Measurements from ENCODE around the gene PRPF6.

PRPF6 gene

GRCh38 chr20:63976980-63977738 lies 3.8 kb upstream of the PRPF6 start:
- no peak overlapping the region for H3K4me3 ChIP-seq (ENCODE audit: low read depth, low read length)
- TF ChIP-seq CTCF (IDR thresholded peaks at IDR 0.05; ENCODE audit: control insufficient read depth, extremely low read depth, insufficient read depth), result no peak

GRCh38 chr20:63977739-63978276 lies 3.1 kb upstream of the PRPF6 start:
- TF ChIP-seq CTCF (IDR thresholded peaks at IDR 0.05; ENCODE audit: control insufficient read depth, extremely low read depth, insufficient read depth), result no peak
- H3K4me3 ChIP-seq (ENCODE audit: low read depth, low read length), result peak overlapping the region; percentile 70
- no peak for DNase-seq (ENCODE audit: low read depth)

More at GRCh38 chr20:63976980-63977738, 3.8 kb upstream of the PRPF6 start:
- no peak for DNase-seq (ENCODE audit: low read depth)

- TF ChIP-seq CTCF (IDR thresholded peaks at IDR 0.05; ENCODE audit: control insufficient read depth, extremely low read depth, insufficient read depth), result no peak; the same call in 1 of the 2 replicates
- no peak for DNase-seq (ENCODE audit: low read depth)
- H3K4me3 ChIP-seq (ENCODE audit: low read depth, low read length), result peak overlapping the region; percentile 70
These were observed 2.4 kb upstream of the PRPF6 start for GRCh38 chr20:63978319-63979228.

GRCh38 chr20:63979229-63979556 lies 1.7 kb upstream of the PRPF6 start:
- H3K4me3 ChIP-seq (ENCODE audit: low read depth, low read length), result peak overlapping the region; percentile 70
- DNase-seq (ENCODE audit: low read depth), result no peak
- TF ChIP-seq CTCF (IDR thresholded peaks at IDR 0.05; ENCODE audit: control insufficient read depth, extremely low read depth, insufficient read depth), result no peak

- TF ChIP-seq CTCF (IDR thresholded peaks at IDR 0.05; ENCODE audit: control insufficient read depth, extremely low read depth, insufficient read depth), result no peak
- no peak for DNase-seq (ENCODE audit: low read depth)
- peak within 1 kb of the TSS; percentile 90 for H3K4me3 ChIP-seq (ENCODE audit: low read depth, low read length)
These were observed 1.2 kb upstream of the PRPF6 start, which contains the start of gene SAMD10 for GRCh38 chr20:63979557-63980316. Gene SAMD10 (minus strand): TSS chr20:63979642. CDS start chr20:63979467, 175 bp downstream.

GRCh38 chr20:63980317-63980805 lies 571 bp upstream of the PRPF6 start:
- H3K4me3 ChIP-seq (ENCODE audit: low read depth, low read length), result peak overlapping the region; percentile 90
- TF ChIP-seq CTCF (IDR thresholded peaks at IDR 0.05; ENCODE audit: control insufficient read depth, extremely low read depth, insufficient read depth), result no peak
- no peak for DNase-seq (ENCODE audit: low read depth)
